ENCODE data around the gene PYGO2. TPM values are rescaled to one million over a fixed set of nuclear protein-coding genes. Genes with fewer than 3 reads are reported as not detected.

PYGO2 gene
- total RNA-seq, 1 experiment from 2014 or later: 32.4 TPM

DNA sequence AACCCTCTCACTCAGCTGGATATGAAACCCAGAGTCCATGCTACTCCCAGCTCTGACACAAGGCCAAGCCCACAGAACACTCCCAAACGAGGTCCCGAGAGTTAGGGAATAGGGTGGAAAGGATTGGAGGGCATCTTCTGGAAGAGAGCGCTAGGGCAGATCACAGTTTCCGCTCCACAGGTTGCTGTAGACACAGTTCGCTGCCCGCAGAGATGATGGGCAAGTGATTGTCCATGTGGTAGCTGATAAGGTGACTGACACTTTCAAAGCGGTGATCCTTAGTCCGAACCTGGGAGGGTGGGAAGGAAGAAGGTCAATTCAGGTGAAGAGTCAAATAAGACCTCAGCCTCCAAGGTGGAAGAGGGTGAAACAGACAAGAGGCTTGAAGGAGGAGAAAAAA lies 2.1 kb upstream of the PYGO2 start:
- DNase-seq (ENCODE audit: low read depth): no peak

DNA sequence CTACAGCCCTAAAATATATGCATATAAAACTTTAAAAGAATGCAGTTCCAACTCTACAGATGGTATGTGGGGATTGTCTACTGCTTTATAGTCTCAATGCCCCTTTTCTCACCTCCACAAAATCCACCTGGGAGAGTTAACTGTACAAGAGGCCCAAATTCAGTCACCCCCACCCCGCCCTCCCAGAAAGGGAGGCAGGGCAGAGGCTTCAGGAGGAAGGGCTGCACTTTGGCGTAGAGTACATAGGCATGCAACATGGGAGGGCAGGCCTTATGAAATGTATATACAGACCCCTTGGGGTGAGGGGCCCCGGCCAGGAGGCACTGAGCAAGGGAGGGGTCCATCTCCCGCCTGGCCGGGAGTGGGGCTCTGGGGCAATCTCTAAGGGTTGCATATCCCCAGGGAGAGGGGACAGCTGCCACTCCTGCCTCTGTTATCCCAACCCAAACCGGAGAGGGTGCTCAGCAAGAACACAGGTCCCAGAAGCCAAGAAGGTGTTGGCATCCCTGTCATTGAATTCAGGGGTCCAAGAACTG lies 1.3 kb upstream of the PYGO2 start:
- no peak for DNase-seq (ENCODE audit: low read depth)

DNA sequence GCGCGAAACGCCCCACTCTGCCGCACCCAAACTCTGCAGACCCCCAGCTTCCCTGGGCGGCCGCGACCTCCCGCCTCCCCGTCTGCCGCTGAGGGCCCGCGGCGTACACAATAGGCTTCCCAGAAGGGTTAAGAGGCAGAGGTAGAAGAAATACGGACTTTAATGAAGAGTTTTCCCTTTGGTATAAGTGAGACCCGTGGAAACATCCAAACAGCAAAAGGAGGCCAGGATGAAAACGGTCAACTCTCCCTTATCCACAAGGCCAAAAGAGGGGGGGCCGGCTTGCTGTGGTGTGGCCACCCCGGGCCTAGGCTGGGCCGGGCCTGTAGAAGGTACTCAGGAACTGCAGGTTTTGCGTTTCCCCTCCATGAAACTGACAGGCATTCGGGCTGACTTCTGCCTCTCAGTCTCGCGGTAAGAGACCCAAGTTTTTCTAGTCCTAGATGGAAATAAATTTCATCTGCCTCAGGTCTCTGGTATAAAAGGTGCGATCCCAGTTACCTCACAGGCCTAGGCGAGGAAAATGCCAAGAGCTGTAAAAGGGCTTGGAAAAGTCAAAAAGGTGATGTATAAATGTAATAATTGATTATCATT lies 671 bp upstream of the PYGO2 start:
- DNase-seq (ENCODE audit: low read depth): no peak

DNA sequence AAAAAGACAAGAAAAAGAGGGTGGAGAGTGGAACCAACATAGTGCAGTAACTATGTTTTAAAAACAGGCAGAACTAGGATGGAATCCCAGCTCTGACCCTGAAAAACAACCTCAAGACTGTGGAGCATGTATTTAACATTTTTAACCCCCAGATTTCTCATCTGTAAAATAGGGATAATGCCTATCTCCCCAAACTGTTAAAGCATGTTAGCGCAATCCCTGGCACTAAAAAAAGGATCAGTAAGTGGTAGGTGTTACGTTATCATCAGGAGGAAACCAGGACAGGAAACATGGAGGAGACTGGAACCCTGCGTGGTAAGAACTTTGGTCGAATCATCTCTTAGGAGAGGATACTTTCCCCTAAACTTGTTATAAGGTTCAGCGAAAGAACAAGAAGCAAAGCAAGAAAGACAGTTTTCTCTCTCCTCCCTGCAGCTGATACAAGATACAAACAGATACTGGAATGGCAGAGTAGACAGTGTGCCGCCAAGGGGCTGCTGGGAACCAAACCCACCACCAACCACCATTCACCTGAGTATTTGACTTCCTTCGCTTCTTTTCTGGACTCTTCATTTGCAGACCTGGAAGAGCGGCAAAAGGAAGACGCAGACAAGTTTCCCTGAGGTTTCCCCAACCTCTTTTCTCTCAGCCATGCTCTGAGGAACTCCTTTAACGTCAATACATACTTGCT lies 991 bp downstream of the PYGO2 start:
- DNase-seq (ENCODE audit: low read depth): no peak

DNA sequence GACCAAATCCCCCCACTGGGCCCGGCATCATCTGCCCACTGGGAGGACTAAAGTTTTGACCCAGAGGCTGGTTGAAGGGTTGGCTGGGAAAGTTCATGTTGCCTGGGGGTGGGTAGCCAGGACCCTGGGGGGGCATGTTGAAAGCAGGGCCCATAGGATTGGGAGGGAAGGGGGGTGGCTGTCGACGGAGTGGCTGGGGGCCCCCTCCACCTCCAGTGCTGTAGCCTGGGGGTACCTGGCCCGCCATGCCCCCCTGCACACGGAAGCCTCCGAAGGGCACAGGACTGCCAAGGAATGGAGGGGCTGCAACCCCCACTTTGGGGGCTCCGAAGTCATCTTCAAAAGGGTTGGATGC lies 2.2 kb downstream of the PYGO2 start:
- no peak for DNase-seq (ENCODE audit: low read depth)

DNA sequence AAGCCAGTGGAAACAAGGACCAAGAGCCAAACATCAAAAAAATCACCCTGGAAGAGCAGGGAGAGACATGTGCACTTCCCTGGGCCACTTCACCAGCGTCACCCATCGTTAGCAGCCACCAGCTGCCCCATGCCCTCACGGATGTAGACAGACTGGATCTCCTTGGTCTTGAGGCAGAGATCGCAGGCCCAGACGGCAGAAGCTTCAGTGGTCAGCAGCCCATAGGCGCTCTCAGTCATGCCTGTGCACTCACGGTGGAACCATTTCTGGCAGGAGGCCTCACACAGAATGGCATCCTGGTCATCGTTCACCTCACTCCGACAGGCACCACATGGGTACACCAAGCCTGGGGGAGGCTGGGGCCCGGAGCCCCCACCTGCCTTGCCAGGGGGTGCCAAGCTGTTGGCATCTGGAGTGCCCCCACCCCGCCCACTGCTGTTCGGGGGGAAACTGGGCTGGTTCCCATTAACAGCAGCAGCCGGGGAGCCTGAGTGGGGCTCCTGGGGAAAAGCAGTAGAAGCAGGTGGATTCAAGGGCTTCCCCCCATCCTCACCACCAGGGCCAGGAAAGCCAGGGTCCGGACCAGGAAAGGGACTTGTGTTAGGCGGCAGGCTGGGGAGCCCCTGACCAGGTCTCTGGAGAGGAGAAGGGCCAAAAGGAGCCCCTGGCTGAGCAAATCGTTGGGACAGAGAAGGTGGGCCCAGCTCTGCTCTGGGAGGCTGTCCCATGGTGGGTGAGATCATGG lies 2.7 kb downstream of the PYGO2 start:
- no peak for DNase-seq (ENCODE audit: low read depth)

DNA sequence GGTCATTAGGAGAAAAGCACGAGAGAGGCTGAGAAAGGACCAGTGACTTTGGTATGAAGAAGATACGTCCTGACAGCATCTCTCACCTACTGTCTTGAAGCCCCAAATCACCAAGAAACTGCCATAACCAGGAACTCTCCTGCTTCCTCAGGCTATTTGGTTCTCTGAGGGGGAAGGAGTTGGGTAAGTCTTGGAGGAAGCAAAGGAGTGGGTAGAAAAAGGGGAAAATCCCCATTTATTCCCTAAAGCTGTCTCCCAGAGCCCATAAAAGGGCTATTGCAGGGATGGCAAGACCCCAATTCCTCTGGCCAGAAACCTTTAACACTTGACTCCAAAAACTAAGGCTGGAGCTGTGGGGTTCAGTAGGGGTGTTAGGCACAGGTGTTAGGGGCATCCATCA lies 3.5 kb downstream of the PYGO2 start:
- no peak for DNase-seq (ENCODE audit: low read depth)

DNA sequence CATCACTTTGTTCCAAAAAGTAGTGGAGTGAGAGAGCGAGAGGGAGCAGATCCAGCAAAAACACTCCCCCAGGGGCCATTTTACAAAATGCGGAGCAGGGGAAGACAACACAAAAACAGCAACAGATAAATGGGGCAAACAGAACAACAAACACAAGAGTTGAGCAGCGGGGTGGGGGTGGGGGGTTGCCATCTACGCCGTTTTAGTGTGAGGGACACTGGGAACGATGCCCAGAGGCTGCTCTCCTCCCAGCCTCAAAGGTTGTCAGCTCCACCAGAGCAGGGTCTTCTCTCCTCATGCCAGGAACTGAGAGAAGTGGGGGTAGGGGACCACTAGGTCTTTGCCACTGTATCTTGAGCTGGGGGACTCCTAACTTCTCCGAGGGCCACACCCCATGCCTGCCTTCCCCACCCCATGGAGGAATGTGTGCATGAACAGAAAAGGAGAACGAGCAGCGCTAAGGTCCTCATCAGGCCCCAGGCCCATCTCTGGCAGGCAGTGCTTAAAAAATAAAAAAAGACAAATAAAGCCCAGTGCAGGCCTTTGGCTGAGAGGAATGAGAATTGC lies 4.4 kb downstream of the PYGO2 start:
- DNase-seq (ENCODE audit: low read depth): no peak

DNA sequence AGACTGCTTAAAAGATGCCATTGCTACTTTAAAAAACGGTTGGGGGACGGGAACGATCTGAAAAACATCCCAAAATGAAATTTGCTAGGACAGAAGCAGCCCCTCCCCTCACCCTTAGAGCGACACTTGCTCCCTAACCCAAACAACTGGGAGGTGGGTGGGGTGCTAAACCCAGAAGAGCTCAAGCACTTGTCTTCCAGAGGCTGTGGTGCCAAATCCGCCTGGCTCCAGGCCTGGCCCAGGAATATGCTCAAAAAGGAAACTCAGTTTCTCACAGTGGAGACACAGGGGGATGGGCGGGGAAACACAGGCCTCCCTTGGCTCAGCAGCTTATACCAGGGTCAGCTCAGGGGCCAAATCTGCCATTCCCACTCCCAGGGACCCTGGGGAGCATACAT lies 5.0 kb downstream of the PYGO2 start:
- DNase-seq (ENCODE audit: low read depth): no peak

DNA sequence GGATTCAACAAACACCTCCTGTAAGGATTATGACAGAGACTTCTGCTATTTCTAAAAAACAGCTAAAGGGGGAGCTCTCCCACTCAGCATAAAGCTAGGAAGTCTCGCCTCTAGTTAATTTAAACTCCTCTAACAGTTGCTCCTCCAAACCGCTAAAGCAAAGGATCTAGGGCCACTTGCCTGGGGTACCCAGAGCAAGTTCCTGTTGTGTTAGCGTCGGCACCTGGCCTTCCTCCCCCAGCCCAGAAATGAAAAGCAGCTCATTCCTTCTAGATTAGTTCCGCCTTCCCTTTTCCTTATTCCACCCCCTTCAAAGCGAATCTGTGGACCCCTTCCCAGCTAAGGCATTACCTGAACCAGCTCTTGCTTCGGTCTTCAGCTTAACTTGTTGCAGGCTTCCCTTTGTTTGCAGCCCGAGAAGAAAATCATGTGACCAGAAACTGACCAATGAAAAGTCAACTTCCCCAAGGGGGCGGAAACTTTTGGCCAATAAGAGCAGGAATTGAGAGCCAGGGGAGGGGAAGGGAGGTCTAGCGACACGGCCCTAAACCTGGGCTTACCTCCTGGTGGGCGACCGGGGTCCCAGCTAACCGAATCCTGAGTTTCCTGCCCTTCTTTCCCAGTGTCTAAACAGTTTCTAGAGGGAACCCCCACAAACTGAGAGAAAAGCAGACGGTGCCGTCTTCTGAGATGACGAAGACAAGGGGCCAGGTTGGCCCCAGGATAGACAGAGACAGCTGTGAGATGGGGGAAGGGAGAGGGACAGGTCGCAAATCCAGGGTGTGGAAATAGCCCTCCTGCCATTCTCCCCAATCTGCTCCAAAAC lies 5.7 kb downstream of the PYGO2 start, which contains the start of gene PBXIP1:
Gene PBXIP1, minus strand, starts transcription at position 382 of the 826 bp plus-strand sequence. CDS start 2,378 bp downstream, outside the sequence.
- peak; percentile 89 for DNase-seq (ENCODE audit: low read depth)

DNA sequence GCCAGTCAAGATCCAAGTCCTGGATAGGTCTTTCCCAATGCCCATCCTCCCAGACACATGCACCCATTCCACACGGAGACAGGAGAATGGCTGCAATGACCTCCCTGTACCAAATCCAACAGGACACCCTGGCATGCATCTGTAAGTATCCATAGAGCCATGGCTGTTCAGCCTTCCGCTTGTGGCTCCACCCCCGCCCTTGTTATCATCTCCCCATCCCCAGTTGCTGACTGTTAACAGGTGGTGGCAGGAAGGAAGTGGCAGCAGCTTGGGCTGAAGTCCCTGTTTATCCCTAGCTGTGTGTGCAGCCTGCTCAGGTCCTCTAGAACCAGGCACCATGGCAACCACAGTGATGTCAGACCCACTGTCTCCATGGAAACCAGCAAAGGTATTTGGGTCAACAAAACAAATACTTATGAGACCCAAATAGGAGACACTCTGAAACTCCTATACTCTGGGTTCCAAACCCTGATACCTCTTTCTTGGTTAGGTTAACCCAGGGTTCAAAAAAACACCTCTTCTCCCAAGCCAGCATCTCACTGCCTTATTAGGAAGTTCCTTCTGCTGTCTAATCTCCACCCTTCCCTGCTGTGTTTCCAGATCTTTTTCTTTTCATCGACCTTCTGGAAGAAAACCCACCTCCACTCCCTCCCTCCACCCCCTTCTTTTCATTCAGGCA lies 6.4 kb downstream of the PYGO2 start:
- peak; percentile 71 for DNase-seq (ENCODE audit: low read depth)

DNA sequence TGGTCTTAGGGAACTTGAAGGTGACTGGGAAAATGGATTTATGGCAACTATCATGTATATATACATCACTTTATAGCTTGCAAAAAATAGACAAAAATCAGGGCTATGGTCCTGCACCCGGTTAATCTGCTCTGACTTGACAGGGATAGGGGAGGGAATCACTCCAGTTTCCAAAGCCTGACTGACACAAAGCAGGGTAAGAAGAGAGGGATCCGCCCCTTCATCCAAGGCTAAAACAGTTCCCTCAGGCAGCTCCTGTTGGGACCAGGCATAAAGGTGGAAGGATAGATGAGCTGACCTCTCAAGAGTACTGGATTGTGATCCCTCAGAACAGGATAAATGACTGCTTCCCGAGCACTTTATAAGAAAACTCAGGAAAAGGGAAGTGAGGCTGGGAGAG lies 7.0 kb downstream of the PYGO2 start:
- no peak for DNase-seq (ENCODE audit: low read depth)

DNA sequence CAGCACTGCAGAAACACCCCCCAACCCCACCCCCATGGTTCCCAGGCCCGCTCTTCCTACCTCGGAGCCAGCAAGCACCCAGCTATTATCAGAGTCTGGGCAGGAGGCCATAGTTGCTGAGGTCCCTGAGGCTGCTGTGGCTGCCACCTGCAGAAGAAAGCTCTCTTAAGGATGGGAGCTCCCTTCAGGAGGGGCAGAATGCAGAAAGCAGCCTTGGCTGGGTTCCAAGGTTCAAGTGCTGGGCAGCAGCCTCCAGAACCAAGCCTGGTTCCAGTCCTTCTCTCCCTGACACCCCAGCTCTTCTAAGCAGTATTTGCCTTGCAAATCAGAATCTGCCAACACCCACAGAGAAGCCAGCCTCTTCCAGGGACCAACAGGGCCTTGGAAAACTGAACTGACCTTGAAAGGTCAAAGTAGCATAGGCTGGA lies 8.0 kb downstream of the PYGO2 start:
- DNase-seq (ENCODE audit: low read depth): no peak

DNA sequence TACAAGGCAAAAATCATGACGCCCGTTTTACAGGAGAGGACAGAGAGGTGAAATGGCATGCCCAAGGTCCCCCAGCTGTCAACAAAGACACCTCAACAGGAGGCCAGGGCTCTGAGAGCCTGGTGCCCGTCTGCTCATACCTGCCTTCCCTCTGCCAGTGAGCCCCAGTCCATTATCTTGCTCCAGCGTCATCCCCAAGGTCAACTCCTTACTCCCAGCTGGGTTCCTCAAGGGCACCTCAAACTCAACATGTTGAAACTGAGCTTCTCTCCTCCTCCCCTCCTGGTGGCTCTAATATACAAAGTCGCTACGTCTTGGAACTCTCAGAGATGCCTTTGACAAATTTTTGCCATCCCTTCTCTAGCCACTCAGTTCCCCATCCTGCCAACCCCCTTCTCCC lies 8.9 kb downstream of the PYGO2 start:
- DNase-seq (ENCODE audit: low read depth): no peak

DNA sequence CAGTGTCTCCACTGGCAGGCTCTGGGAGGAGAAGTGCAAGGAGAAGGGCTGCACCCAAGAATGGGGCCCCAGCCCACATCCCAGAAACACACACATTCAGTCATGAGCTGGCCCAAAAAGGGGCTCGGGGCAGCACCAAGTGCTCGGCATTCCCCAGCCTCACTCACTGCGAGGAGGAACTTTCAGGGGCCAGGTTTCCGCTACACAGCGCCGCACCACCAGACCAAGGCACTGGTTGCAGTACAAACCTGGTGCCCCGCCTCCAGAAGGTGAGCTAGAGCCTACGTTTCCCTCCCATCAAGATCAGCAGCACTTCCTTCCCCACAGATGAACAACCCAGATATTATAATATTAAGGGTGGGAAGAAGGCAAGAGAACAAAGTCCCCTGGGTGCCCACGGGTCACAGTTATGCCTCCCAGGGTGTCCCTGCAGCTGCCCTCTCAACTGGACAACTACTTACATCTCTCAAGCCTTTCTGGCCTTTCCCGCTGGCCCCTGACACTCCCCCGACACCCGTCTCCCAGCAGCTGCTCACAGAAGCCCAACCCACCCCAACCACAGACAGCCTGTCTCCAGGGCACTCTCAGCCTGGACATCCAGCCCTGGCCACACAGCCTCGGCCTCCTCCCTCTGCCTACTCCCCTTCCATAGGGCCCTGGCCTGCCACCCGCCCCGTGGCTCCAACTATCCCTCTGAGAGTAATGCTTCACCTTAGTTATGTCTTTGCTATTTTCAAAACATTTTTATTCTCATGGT lies 9.5 kb downstream of the PYGO2 start:
- DNase-seq (ENCODE audit: low read depth): no peak

DNA sequence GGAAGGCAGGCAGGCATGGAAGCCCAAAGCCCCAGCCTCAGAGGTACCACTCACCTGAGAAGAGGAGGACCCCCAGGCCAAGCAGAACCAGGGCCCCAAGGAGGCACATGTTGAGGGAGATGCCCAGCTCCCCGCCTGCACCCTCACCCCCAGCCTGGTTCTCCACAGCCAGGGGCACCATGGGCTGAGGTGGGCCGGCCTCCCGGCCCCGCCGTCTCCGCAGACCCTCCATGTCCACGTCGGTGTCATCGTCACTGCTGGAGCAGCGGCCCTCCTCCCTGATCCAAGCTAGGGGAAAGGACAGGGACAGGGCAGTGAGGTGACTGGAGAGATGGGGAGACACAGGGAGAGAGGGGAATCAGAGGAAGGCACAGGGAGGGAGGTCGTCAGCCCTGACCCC lies 13.5 kb downstream of the PYGO2 start:
- DNase-seq (ENCODE audit: low read depth): no peak

DNA sequence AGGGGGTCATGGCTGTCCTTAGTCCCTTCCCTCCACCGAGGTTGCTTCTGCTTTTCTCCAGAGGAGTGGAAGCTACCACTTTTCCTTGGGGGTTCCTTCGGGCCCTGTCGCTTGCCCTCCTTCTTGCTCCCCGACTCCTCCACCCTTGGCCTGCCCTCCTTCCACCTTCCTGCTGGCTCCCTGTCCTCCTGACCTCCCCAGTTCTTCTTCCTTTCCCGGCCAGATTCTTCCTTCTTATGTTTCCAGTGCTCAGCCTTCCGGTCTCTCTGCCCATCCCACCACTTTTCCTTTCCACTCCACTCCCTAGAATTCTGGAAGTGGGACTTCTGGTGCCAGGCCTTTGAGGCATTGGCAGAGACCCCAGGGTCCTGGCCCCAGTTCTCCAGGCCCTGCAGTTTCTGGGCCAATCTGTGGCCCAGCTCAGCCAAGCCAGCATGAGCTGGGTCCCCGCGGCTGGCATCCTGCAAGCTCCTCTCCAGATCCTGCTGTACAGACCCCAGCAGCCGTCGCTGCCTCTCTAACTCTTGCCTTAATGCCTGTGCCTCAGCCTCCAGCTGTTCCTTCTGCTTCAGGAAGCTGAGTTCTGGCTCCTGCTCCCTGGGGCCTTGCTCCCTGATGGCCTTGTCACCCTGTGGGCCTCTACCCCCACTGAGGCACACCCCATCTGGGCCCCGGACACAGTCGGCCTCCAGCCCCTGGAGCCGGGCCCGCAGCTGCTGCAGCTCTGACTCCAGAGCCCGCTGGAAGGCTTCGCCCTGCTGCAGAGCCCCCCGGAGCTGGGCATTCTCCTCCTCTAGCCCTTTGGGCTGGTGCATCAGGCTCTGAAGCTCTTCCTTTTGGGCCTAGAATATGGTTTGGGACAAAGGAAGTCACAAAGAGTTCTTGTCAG lies 15.4 kb downstream of the PYGO2 start:
- no peak for DNase-seq (ENCODE audit: low read depth)

DNA sequence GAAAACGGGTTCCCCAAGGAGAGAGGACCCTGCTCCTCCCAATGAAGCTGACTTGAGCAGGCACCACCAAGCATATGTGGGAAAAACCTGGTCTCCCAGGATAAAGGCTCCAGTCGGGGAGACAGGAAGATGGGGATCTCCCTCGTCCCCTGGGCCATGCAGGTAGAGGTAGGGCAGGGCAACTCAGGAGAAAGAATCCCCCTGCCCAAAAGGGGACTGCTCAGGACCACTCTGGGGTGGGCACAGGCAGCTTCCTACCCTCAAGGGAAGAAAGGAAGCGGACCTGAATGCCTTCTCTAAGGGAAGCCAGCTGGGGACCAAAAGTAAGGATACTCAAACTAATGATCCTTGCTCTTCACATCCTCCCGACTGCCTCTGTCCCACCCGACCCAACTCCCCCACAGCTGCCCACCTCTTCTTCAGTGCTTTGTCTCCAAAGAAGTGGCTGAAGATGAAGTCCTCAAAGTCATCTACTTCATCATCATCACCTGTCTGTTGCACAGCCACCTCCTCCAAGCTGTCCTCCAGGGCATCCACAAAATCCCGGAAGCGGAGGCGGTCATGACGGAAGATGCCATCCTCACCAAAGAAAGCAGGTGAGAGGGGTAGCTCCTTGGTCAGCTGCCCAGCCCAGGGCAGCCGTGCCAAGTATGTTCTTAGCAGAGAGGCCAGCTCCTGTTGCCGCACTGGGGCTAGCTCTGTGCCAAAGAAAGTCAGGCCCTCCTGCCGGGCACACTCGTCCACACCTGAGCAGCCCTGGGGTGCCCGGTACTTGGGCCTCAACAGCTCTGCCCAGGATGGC lies 16.2 kb downstream of the PYGO2 start:
- no peak for DNase-seq (ENCODE audit: low read depth)
